Calu3 (cell line): ENCODE data around the gene PCDH12. TPM values are rescaled to one million over a fixed set of nuclear protein-coding genes. Genes with fewer than 3 reads are reported as not detected.

Experiments used
- BruUV-seq: library from RNA; stranded (reverse); fragments of 400-500 nt; replicated peaks from 2 replicates; lab custom pipeline; 2021; lab: Mats Ljungman, UMichigan
- CTCF ChIA-PET: fragments of 300-600 bp; sonication (Branson Sonifier 250); formaldehyde crosslinking; loops from one replicate; lab custom pipeline; 2022; ENCODE audit warnings: antibody characterized with exemption; lab: Charles Lee
- DNase-seq: peaks from one replicate; pipeline ENCODE4 v3.0.0; 2022
- H3K27ac Mint-ChIP-seq: one replicate; pipeline ENCODE4 v1.8.0; 2022; ENCODE audit warnings: mixed read lengths; ENCODE audit not compliant: unreplicated experiment
- H3K27me3 Mint-ChIP-seq: one replicate; pipeline ENCODE4 v1.8.0; 2022; ENCODE audit warnings: mixed read lengths; ENCODE audit not compliant: unreplicated experiment
- H3K36me3 Mint-ChIP-seq: one replicate; pipeline ENCODE4 v1.8.0; 2022; ENCODE audit warnings: mild to moderate bottlenecking, moderate library complexity, mixed read lengths; ENCODE audit not compliant: insufficient read depth, unreplicated experiment
- H3K4me1 Mint-ChIP-seq: one replicate; pipeline ENCODE4 v1.8.0; 2022; ENCODE audit warnings: mild to moderate bottlenecking, low read depth, mixed read lengths; ENCODE audit not compliant: unreplicated experiment
- H3K4me3 Mint-ChIP-seq: one replicate; pipeline ENCODE4 v1.8.0; 2022; ENCODE audit warnings: mild to moderate bottlenecking, low read depth, moderate library complexity, mixed read lengths; ENCODE audit not compliant: unreplicated experiment
- H3K9me3 Mint-ChIP-seq: one replicate; pipeline ENCODE4 v1.8.0; 2022; ENCODE audit warnings: low read depth, mixed read lengths; ENCODE audit not compliant: unreplicated experiment
- CTCF ChIP-seq: fragments of 200-600 bp; IDR thresholded peaks from one replicate; pipeline ENCODE4 v1.8.0; 2022; ENCODE audit warnings: antibody characterized with exemption; ENCODE audit not compliant: unreplicated experiment
- intact Hi-C: fragments of 100-400 bp; cut with micrococcal nuclease; formaldehyde crosslinking; loops from one replicate; pipeline ENCODE4 v1.10.0; 2022; ENCODE audit not compliant: unreplicated experiment
- total RNA-seq: library from RNA; stranded (reverse); gene quantifications from 2 replicates; pipeline ENCODE4 v1.2.3, GENCODE V29; 2022

Gene PCDH12
- total RNA-seq, 1 experiment from 2014 or later, result not detected

GRCh38 chr5:141982626-141983025 lies 24.6 kb upstream of the PCDH12 start:
- Mint-ChIP-seq H3K27ac (no peak overlapping the region), H3K4me1 (no peaks in the 10 kb centered on the region), H3K4me3 (no peak overlapping the region), H3K9me3 (no peaks in the 10 kb centered on the region), H3K27me3 (no peaks in the 10 kb centered on the region), H3K36me3 (peaks cover 11% of the 10 kb centered on the region)
- intact Hi-C loops, result no loop called here
- BruUV-seq, result no TSS peak
- no peak for DNase-seq
- CTCF ChIA-PET, result no interaction called here
- TF ChIP-seq CTCF, result no peak

- Mint-ChIP-seq H3K4me1 (peaks cover 7% of the 10 kb centered on the region), H3K4me3 (no peak overlapping the region), H3K27me3 (no peaks in the 10 kb centered on the region), H3K27ac (no peak overlapping the region), H3K9me3 (no peaks in the 10 kb centered on the region), H3K36me3 (peaks cover 13% of the 10 kb centered on the region)
- intact Hi-C loops, result no loop called here
- no peak for TF ChIP-seq CTCF
- BruUV-seq, result no TSS peak
- no peak for DNase-seq
- CTCF ChIA-PET, result interaction anchor here (1.1 kb wide), 1 partner anchor 9 kb away, joined by 4 read pairs; the partner anchor contains the start of gene RNF14
Observed at GRCh38 chr5:141978389-141978788, 20.4 kb upstream of the PCDH12 start.

GRCh38 chr5:141976176-141976575 lies 18.2 kb upstream of the PCDH12 start:
- Mint-ChIP-seq H3K9me3 (no peaks in the 10 kb centered on the region), H3K4me3 (no peak overlapping the region), H3K36me3 (peaks cover 11% of the 10 kb centered on the region), H3K4me1 (peaks cover 15% of the 10 kb centered on the region), H3K27ac (no peak overlapping the region), H3K27me3 (no peaks in the 10 kb centered on the region)
- intact Hi-C loops, result no loop called here
- DNase-seq, result no peak
- BruUV-seq, result no TSS peak
- no peak for TF ChIP-seq CTCF
- CTCF ChIA-PET, result interaction anchor here (0.6 to 0.7 kb wide), 2 partner anchors 443 to 463 kb away, joined by 3 to 4 read pairs; no protein-coding TSS in a partner anchor

- Mint-ChIP-seq H3K4me1 (peaks cover 29% of the 10 kb centered on the region), H3K9me3 (no peaks in the 10 kb centered on the region), H3K27ac (no peak overlapping the region), H3K4me3 (no peak overlapping the region), H3K36me3 (peaks cover 22% of the 10 kb centered on the region), H3K27me3 (no peaks in the 10 kb centered on the region)
- DNase-seq, result no peak
- CTCF ChIA-PET, result no interaction called here
- no TSS peak for BruUV-seq
- TF ChIP-seq CTCF, result no peak
- intact Hi-C loops, result no loop called here
Observed at GRCh38 chr5:141973871-141974595, 16.0 kb upstream of the PCDH12 start.
